AG20443 (cell line): ENCODE results near the gene BSDC1.

Experiments used
- DNase-seq: peaks from one replicate; pipeline ENCODE4 v3.0.0; 2012; ENCODE audit warnings: low spot score, mixed read lengths

The BSDC1 gene

DNA sequence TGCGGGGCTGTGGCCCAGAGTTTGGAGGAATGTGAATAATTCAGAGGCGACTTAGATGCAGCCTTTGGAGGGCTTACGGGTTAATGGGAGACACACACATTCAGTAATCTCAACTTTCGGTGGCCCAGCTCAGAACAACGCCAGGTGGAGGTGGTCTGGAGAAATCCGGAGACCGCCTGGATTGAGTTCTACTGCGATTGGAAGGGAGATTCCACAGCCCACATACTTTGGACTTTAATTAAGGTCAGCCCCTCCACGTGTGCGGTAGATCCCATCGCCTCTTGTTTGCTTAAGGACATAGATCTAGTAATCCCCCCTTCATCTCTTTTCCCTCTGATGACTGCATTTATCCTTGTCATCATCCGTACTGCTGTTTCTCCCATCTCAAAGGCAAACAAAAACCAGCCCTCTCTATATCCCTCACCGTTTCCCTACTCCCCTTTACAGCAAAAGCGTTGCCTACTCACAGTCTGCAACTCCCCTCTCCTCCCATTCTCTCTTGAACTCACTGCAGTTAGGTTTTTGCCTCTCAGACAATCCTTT lies 720 bp upstream of the BSDC1 start:
- DNase-seq = peak; percentile 22

GRCh38 chr1:32393832-32394140 lies 455 bp downstream of the BSDC1 start:
- DNase-seq = peak; percentile 52

GRCh38 chr1:32393136-32393535 lies 1.1 kb downstream of the BSDC1 start:
- DNase-seq = no peak

GRCh38 chr1:32392325-32392724 lies 1.9 kb downstream of the BSDC1 start:
- no peak for DNase-seq

DNA sequence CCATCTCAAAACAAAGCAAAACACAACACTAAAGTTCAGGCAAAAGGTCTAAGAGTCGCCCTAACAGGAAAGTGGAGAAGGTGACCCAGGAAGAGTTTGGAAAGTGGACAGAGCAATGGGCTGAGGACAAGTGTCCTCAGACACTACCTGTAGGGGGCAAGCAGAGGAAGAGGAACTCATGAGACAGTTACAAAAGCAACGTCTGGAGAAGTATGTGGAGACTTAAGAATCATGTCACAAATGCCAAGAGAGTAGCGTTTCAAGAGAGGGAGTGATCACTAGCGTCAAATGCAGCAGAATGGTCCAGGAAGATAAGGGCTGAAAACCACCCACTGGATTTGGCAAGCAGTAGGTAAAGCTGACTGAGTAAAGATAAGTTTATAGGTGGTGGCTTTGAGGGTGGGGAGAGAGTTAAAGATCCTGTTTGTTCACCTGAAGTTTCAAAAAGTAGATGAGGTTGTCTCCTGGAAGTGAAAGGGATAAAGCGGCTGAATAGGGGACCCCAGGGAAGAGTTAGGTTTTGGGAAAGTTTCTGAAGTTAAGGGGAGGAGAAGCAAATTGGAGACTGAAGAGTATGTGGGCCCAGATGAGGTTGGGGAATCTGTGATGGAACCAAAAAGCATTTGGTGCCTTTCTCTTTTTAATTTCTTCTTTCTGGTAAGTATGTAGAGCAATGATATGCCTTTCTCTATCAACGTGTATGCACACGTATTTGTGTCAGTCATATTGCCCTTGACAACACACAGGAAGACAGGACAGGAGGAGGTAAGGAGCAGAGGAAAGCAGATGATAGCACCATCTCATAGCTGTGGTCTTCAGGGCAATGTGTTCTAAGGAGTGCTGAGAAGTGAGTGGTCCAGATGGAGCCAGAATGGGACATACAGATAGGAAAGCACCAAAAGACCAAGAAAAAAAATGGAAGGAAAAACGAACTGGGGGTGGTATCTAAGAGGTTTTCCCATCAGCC lies 3.1 kb downstream of the BSDC1 start:
- DNase-seq = no peak

DNA sequence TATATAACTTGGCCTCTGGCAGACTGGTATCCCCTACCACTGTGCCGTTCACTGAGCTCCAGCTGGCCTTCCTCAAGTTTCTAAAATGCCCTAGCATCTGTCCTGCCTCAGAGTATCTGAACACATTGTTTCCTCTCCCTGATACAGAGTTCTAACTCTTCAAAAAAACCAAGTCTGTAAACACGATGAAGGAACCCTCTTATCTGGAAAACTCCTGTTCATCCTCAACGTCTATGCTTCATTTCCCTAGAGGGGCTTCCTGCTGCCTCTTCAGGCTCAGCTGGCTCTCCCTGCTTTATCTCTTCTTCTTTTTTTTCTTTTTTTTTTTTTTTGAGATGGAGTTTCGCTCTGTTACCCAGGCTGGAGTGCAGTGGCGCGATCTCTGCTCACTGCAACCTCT lies 5.6 kb downstream of the BSDC1 start:
- no peak for DNase-seq

DNA sequence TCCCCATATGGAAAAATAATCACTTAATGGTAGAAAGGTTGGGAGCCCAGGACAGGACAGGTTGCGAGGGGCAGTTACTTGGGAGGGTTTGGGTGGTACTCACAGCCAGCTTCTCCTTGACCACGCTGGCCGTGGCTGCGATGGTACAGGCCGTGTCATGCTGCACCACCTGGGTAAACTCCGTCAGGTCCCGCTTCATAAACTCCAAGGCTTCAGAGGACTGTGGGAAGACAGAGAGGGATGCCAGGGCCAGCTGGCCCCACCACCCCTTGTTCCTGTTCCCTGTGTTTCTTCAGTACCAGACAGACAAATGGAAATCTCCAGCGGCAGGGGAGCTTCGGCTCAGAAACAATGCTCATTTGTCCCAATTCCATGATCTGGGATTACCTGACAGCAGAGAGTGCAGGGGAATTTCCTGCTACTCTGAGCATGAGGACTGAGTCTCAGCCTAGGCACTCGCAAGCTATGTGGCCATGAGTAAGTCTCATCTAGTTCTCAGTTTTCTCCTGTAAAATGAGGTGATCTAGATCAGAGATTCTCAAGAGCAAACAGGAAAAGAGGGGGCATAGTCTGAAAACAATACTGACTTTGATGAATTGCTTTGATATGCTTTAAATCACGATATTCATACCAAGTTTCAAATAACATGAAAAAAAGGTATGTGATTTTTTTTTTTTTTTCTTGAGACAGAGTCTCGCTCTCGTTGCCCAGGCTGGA lies 7.4 kb downstream of the BSDC1 start:
- no peak for DNase-seq

DNA sequence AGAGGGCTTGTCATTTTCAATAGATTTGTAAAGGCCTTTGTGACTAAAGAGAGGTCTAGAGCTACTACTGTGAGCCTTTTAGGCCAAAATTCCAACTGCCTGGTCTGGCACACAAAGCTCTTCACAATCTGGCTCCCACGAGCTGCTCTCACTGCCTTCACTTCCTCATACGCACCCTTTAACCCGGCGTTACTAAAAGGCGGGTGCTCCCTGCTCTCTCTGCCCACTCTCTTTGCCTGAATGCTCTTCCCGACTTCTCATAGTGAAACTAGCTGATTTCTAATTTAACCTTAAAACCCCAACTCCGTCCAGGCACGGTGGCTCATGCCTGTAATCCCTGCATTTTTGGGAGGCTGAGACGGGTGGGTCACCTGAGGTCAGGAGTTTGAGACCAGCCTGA lies 14.2 kb downstream of the BSDC1 start:
- DNase-seq = no peak

- no peak for DNase-seq
These were observed 16.6 kb downstream of the BSDC1 start for GRCh38 chr1:32377541-32378220.

- DNase-seq = no peak
These were observed 18.0 kb downstream of the BSDC1 start for GRCh38 chr1:32376199-32376598.

GRCh38 chr1:32373996-32374592 lies 20.1 kb downstream of the BSDC1 start:
- DNase-seq = no peak

- DNase-seq = no peak
These were observed 22.0 kb downstream of the BSDC1 start for GRCh38 chr1:32372149-32372756.

DNA sequence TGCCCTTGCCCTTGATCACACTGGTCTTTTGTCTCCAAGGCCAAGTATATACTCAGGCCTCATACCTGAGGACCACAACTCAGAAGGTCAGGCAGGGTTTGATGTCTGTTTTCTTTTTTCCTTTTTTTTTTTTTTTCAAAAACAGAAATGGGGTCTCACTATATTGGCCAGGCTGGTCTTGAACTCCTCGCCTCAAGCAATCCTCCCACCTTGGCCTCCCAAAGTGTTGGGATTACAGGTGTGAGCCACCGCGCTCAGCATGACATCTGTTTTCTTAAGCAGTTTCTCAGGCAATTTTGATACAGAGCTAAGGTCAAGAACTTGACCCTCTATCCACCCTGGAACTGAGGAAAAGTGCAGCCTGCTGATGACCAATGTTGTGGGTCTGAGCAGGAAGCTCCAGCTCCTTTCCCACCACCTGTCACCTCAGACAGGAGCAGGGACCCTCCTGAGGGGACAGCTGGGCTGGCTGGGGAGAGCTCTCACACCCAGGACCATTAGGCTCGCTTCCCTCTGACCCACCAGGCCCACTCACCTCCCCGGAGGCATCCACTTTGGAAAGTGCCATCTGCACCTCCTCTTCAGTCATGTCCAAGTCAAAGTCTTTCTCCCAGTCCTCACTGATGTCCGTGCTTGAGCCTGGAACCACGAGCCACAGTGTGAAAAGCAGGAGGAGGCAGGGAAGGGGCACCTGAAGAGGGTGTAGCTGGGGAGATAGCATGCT lies 26.2 kb downstream of the BSDC1 start:
- DNase-seq = no peak

DNA sequence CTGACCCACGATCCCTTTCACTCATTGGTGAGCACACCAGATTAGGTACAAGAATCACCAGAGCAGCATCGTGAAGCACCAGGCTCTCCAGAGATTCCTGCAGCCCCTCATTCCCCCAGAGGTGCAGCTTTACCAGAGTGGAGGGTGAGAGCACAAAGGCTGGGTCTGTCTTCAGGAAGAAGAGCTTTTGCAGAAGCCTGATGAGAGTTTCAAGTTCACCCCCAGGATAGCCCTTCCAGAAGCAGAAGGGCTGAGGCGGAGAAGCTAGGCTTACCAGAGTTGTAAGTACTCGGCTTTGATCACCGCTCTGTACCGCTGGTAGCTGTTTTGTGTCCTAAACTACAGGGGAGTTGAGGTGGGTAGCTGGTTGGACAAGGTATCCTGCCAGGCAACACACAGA lies 28.8 kb downstream of the BSDC1 start:
- DNase-seq = no peak

- DNase-seq = no peak
These were observed 29.4 kb downstream of the BSDC1 start for GRCh38 chr1:32364836-32365235.

GRCh38 chr1:32363713-32364112 lies 30.5 kb downstream of the BSDC1 start:
- DNase-seq = no peak

GRCh38 chr1:32362474-32363313 lies 31.5 kb downstream of the BSDC1 start, which contains the start of the genes FAM229A and TSSK3:
Gene FAM229A (minus strand): TSS chr1:32362485. CDS start chr1:32362091, 394 bp downstream.
Gene TSSK3 (plus strand): TSS chr1:32362539. CDS start chr1:32362702, 163 bp downstream.
- no peak for DNase-seq

DNA sequence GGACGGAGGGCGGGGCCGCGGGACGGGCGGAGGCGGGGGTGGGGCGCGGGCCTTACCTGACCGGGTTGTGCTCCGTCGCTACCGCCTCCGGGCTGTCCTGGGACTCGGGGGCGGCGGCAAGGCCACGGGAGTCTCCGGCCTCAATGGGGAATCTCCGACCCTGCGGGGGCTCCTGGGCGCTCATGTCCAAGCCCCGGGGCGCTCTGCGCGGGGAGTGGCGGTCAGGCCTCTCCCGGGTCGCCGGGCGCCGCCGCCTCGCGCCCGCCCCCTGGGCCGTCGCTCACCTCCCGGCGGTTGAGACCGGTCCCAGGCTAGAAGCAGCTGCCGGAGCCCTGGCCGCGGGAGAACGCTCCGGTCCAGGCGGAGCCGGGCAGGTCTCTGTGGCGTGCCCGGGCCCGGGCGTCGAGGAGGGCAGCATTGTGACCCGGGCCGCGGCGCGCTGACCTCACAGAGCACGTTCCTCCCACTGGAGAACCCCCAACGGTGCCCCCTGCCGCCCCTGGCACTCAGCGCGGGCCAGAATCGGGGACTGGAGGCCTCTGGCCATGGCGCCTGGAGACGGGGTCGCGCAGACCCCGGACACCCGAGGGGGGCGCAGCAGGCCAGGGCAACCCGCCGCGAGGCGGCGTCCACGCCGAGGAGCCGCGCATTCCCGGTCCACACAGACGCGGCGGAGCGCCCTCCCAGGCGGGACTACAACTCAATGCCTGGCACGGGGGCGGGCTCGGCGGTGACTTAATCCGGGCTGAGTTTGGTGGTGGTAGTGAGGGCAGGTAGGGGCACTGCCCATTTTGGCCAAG lies 32.4 kb downstream of the BSDC1 start:
- peak; percentile 77 for DNase-seq

DNA sequence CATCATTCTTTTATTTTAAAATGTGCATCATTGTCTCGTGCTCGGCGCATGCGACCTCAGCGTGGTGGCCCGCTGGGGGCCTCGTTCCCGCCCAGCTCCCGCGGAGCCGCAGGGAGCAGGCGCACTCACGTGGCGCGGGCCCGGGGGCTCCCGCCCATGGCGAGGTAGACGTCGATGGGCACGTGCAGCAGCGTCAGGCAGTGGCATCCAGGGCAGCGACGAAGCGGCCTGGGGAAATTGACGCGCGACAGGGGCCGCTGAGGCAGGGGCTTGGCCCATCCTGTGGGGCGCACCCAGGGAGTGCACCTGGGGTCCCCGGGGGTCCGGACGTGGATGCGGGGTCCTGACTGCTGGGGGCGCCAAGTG lies 33.0 kb downstream of the BSDC1 start:
- DNase-seq = no peak
